ENCODE results near the gene DCAF5. TPM values are rescaled to one million over a fixed set of nuclear protein-coding genes. Genes with fewer than 3 reads are reported as not detected.

The DCAF5 gene
- total RNA-seq, 1 donor from 2014 or later: 56.6 TPM

- Mint-ChIP-seq H3K9me3 (ENCODE audit: unreplicated experiment) (peaks cover 3% of the 10 kb centered on the region), H3K27ac (ENCODE audit: unreplicated experiment) (no peak overlapping the region), H3K4me1 (ENCODE audit: low read depth, unreplicated experiment) (peaks cover 5% of the 10 kb centered on the region), H3K36me3 (ENCODE audit: unreplicated experiment) (peaks cover 6% of the 10 kb centered on the region), H3K4me3 (ENCODE audit: unreplicated experiment) (no peak overlapping the region), H3K27me3 (ENCODE audit: unreplicated experiment) (peaks cover 2% of the 10 kb centered on the region)
- no peak for DNase-seq
- no peak for TF ChIP-seq CTCF (IDR thresholded peaks at IDR 0.05; ENCODE audit: partially characterized antibody, unreplicated experiment)
Observed at GRCh38 chr14:69008421-69008884, 144.5 kb downstream of the DCAF5 start.

GRCh38 chr14:69006346-69006745 is 146.6 kb downstream of the DCAF5 start:
- Mint-ChIP-seq H3K9me3 (ENCODE audit: unreplicated experiment) (peaks cover 5% of the 10 kb centered on the region), H3K27ac (ENCODE audit: unreplicated experiment) (no peak overlapping the region), H3K4me1 (ENCODE audit: low read depth, unreplicated experiment) (peaks cover 5% of the 10 kb centered on the region), H3K36me3 (ENCODE audit: unreplicated experiment) (peaks cover 12% of the 10 kb centered on the region), H3K4me3 (ENCODE audit: unreplicated experiment) (no peak overlapping the region), H3K27me3 (ENCODE audit: unreplicated experiment) (peaks cover 3% of the 10 kb centered on the region)
- no peak for DNase-seq
- TF ChIP-seq CTCF (IDR thresholded peaks at IDR 0.05; ENCODE audit: partially characterized antibody, unreplicated experiment): no peak

- Mint-ChIP-seq H3K36me3 (ENCODE audit: unreplicated experiment) (peaks cover 12% of the 10 kb centered on the region), H3K4me1 (ENCODE audit: low read depth, unreplicated experiment) (peaks cover 5% of the 10 kb centered on the region), H3K27me3 (ENCODE audit: unreplicated experiment) (peaks cover 5% of the 10 kb centered on the region), H3K4me3 (ENCODE audit: unreplicated experiment) (no peak overlapping the region), H3K9me3 (ENCODE audit: unreplicated experiment) (peaks cover 5% of the 10 kb centered on the region), H3K27ac (ENCODE audit: unreplicated experiment) (no peak overlapping the region)
- no peak for DNase-seq
- no peak for TF ChIP-seq CTCF (IDR thresholded peaks at IDR 0.05; ENCODE audit: partially characterized antibody, unreplicated experiment)
Observed at GRCh38 chr14:69005432-69006148, 147.3 kb downstream of the DCAF5 start.

GRCh38 chr14:69004731-69005431 is 148.0 kb downstream of the DCAF5 start:
- peaks cover 5% of the 10 kb centered on the region for H3K4me1 Mint-ChIP-seq (ENCODE audit: low read depth, unreplicated experiment)
- H3K9me3 Mint-ChIP-seq (ENCODE audit: unreplicated experiment): peaks cover 5% of the 10 kb centered on the region
- DNase-seq: no peak
- no peak overlapping the region for H3K4me3 Mint-ChIP-seq (ENCODE audit: unreplicated experiment)
- no peak for TF ChIP-seq CTCF (IDR thresholded peaks at IDR 0.05; ENCODE audit: partially characterized antibody, unreplicated experiment)
- H3K36me3 Mint-ChIP-seq (ENCODE audit: unreplicated experiment): peaks cover 12% of the 10 kb centered on the region
- peaks cover 5% of the 10 kb centered on the region for H3K27me3 Mint-ChIP-seq (ENCODE audit: unreplicated experiment)
- H3K27ac Mint-ChIP-seq (ENCODE audit: unreplicated experiment): no peak overlapping the region

- no peak overlapping the region for H3K27ac Mint-ChIP-seq (ENCODE audit: unreplicated experiment)
- H3K9me3 Mint-ChIP-seq (ENCODE audit: unreplicated experiment): peaks cover 5% of the 10 kb centered on the region
- peaks cover 5% of the 10 kb centered on the region for H3K27me3 Mint-ChIP-seq (ENCODE audit: unreplicated experiment)
- no peak for TF ChIP-seq CTCF (IDR thresholded peaks at IDR 0.05; ENCODE audit: partially characterized antibody, unreplicated experiment)
- peaks cover 5% of the 10 kb centered on the region for H3K4me1 Mint-ChIP-seq (ENCODE audit: low read depth, unreplicated experiment)
- H3K4me3 Mint-ChIP-seq (ENCODE audit: unreplicated experiment): no peak overlapping the region
- no peak for DNase-seq
- H3K36me3 Mint-ChIP-seq (ENCODE audit: unreplicated experiment): peaks cover 12% of the 10 kb centered on the region
Observed at GRCh38 chr14:69003626-69004025, 149.3 kb downstream of the DCAF5 start.

All from glutamatergic neuron (in vitro differentiated cells).